SK-N-SH treated with all-trans-retinoic acid at 6 μM for 48 hours (cell line): Measurements from ENCODE around the gene PPP1R8.

ENCODE experiments used
- CSDC2 ChIP-seq: fragments of 250-450 bp; sonication (Bioruptor Pico); IDR thresholded peaks from 2 replicates; pipeline ENCODE4 v1.5.0; 2020; ENCODE audit warnings: mild to moderate bottlenecking, moderate library complexity
- GLIS3 ChIP-seq: fragments of 250-450 bp; sonication (Bioruptor Pico); IDR thresholded peaks from 2 replicates; pipeline ENCODE4 v1.5.0; 2020; ENCODE audit warnings: mild to moderate bottlenecking, moderate library complexity
- RARB ChIP-seq: fragments of 250-450 bp; sonication (Bioruptor Pico); IDR thresholded peaks from 2 replicates; pipeline ENCODE4 v1.8.0; 2021; ENCODE audit warnings: mild to moderate bottlenecking, moderate library complexity
- SNAI2 ChIP-seq: fragments of 250-450 bp; sonication (Bioruptor Pico); IDR thresholded peaks from 2 replicates; pipeline ENCODE4 v1.5.0; 2020; ENCODE audit warnings: mild to moderate bottlenecking, moderate library complexity
- ZFP3 ChIP-seq: fragments of 250-450 bp; sonication (Bioruptor Pico); IDR thresholded peaks from 2 replicates; pipeline ENCODE4 v1.5.0; 2020; ENCODE audit warnings: mild to moderate bottlenecking, moderate library complexity
- ZFP30 ChIP-seq: fragments of 450-650 bp; formaldehyde crosslinking; IDR thresholded peaks from 2 replicates; pipeline ENCODE4 v1.5.0; 2022; ENCODE audit warnings: mild to moderate bottlenecking, moderate library complexity
- TF ChIP-seq, protein P1 (sequence below): fragments of 250-450 bp; sonication (Bioruptor Pico); IDR thresholded peaks from 2 replicates; pipeline ENCODE4 v1.5.0; 2020; ENCODE audit warnings: mild to moderate bottlenecking, moderate library complexity
- TF ChIP-seq, protein P2 (sequence below): fragments of 250-450 bp; sonication (Bioruptor Pico); IDR thresholded peaks from 2 replicates; pipeline ENCODE4 v1.5.1; 2021; ENCODE audit warnings: mild to moderate bottlenecking, moderate library complexity
- TF ChIP-seq, protein P3 (sequence below): fragments of 250-450 bp; sonication (Bioruptor Pico); IDR thresholded peaks from 2 replicates; pipeline ENCODE4 v1.8.0; 2020; ENCODE audit warnings: mild to moderate bottlenecking, moderate library complexity, borderline replicate concordance
- TF ChIP-seq, protein P4 (sequence below): fragments of 250-450 bp; sonication (Bioruptor Pico); IDR thresholded peaks from 2 replicates; pipeline ENCODE4 v1.5.1; 2020; ENCODE audit warnings: low read depth, mild to moderate bottlenecking, moderate library complexity

DNA sequence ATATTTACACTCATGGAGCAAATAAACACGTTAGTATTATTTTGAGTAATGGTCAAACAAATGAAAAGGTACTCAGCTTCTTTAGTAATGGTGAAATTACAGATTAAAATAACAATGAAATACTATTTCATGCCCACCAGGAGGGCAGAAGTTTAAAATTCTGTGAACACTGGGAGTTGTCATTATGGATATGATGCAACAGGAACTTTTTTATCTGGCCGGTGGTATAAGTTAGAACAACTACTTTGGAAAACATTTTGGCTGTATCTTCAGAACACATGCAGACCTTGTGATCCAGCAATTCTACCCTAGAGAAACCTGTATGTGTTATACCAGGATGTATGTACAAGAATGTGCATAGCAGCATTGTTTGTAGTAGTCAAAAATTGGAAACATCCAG is 23.2 kb upstream of the PPP1R8 start:
- TF ChIP-seq, protein P1, sequence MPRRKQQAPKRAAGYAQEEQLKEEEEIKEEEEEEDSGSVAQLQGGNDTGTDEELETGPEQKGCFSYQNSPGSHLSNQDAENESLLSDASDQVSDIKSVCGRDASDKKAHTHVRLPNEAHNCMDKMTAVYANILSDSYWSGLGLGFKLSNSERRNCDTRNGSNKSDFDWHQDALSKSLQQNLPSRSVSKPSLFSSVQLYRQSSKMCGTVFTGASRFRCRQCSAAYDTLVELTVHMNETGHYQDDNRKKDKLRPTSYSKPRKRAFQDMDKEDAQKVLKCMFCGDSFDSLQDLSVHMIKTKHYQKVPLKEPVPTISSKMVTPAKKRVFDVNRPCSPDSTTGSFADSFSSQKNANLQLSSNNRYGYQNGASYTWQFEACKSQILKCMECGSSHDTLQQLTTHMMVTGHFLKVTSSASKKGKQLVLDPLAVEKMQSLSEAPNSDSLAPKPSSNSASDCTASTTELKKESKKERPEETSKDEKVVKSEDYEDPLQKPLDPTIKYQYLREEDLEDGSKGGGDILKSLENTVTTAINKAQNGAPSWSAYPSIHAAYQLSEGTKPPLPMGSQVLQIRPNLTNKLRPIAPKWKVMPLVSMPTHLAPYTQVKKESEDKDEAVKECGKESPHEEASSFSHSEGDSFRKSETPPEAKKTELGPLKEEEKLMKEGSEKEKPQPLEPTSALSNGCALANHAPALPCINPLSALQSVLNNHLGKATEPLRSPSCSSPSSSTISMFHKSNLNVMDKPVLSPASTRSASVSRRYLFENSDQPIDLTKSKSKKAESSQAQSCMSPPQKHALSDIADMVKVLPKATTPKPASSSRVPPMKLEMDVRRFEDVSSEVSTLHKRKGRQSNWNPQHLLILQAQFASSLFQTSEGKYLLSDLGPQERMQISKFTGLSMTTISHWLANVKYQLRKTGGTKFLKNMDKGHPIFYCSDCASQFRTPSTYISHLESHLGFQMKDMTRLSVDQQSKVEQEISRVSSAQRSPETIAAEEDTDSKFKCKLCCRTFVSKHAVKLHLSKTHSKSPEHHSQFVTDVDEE (CRISPR knock-in tag), result no peak
- TF ChIP-seq ZFP3 (CRISPR knock-in tag) (no peak), ZFP30 (no peak), SNAI2 (CRISPR knock-in tag) (no peak), RARB (no peak), CSDC2 (CRISPR knock-in tag) (no peak), GLIS3 (CRISPR knock-in tag) (no peak)
- TF ChIP-seq, protein P2, sequence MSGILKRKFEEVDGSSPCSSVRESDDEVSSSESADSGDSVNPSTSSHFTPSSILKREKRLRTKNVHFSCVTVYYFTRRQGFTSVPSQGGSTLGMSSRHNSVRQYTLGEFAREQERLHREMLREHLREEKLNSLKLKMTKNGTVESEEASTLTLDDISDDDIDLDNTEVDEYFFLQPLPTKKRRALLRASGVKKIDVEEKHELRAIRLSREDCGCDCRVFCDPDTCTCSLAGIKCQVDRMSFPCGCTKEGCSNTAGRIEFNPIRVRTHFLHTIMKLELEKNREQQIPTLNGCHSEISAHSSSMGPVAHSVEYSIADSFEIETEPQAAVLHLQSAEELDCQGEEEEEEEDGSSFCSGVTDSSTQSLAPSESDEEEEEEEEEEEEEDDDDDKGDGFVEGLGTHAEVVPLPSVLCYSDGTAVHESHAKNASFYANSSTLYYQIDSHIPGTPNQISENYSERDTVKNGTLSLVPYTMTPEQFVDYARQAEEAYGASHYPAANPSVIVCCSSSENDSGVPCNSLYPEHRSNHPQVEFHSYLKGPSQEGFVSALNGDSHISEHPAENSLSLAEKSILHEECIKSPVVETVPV (CRISPR knock-in tag), result no peak
- TF ChIP-seq, protein P3, sequence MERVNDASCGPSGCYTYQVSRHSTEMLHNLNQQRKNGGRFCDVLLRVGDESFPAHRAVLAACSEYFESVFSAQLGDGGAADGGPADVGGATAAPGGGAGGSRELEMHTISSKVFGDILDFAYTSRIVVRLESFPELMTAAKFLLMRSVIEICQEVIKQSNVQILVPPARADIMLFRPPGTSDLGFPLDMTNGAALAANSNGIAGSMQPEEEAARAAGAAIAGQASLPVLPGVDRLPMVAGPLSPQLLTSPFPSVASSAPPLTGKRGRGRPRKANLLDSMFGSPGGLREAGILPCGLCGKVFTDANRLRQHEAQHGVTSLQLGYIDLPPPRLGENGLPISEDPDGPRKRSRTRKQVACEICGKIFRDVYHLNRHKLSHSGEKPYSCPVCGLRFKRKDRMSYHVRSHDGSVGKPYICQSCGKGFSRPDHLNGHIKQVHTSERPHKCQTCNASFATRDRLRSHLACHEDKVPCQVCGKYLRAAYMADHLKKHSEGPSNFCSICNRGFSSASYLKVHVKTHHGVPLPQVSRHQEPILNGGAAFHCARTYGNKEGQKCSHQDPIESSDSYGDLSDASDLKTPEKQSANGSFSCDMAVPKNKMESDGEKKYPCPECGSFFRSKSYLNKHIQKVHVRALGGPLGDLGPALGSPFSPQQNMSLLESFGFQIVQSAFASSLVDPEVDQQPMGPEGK (CRISPR knock-in tag), result no peak
- TF ChIP-seq, protein P4, sequence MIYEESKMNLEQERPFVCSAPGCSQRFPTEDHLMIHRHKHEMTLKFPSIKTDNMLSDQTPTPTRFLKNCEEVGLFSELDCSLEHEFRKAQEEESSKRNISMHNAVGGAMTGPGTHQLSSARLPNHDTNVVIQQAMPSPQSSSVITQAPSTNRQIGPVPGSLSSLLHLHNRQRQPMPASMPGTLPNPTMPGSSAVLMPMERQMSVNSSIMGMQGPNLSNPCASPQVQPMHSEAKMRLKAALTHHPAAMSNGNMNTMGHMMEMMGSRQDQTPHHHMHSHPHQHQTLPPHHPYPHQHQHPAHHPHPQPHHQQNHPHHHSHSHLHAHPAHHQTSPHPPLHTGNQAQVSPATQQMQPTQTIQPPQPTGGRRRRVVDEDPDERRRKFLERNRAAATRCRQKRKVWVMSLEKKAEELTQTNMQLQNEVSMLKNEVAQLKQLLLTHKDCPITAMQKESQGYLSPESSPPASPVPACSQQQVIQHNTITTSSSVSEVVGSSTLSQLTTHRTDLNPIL (CRISPR knock-in tag), result no peak
